Panc1 (cell line): ENCODE measurements around the gene CALM3. TPM values are rescaled to one million over a fixed set of nuclear protein-coding genes. Genes with fewer than 3 reads are reported as not detected.

ENCODE experiments used
- ATAC-seq: fragments of 200-7000 bp; cut with Tn5 transposase; 2 replicates; pipeline ENCODE4 v1.9.1; 2020; ENCODE audit warnings: mild to moderate bottlenecking, moderate library complexity
- BruUV-seq: library from RNA; stranded (reverse); fragments of 400-500 nt; replicated peaks from 2 replicates; lab custom pipeline; 2021; lab: Mats Ljungman, UMichigan
- CTCF ChIA-PET: fragments of 300-600 bp; sonication (Branson Sonifier 250); formaldehyde crosslinking; loops from one replicate; lab custom pipeline; 2022; ENCODE audit warnings: antibody characterized with exemption; lab: Charles Lee
- POLR2A ChIA-PET: fragments of 300-600 bp; sonication (Branson Sonifier 250); formaldehyde crosslinking; loops from one replicate; lab custom pipeline; 2022; ENCODE audit warnings: antibody characterized with exemption; lab: Charles Lee
- DNase-seq: peaks from one replicate; pipeline ENCODE4 v3.0.0-alpha.2; 2010; ENCODE audit warnings: low read depth, low spot score
- H3K27ac ChIP-seq: 2 replicates; pipeline ENCODE4 v1.5.1; 2011; ENCODE audit warnings: mild to moderate bottlenecking, low read length, inconsistent platforms
- H3K27me3 ChIP-seq: fragments of 200-500 bp; sonication (Bioruptor generic); 2 replicates; pipeline ENCODE4 v1.6.0; 2014; ENCODE audit warnings: low read length, inconsistent platforms; ENCODE audit not compliant: control insufficient read depth, insufficient read depth
- H3K36me3 ChIP-seq: fragments of 200-500 bp; sonication (Bioruptor generic); 2 replicates; pipeline ENCODE4 v1.5.1; 2014; ENCODE audit warnings: inconsistent platforms, mild to moderate bottlenecking, low read length, moderate library complexity; ENCODE audit not compliant: control insufficient read depth, insufficient read depth
- H3K4me1 ChIP-seq: 2 replicates; pipeline ENCODE4 v1.5.1; 2011; ENCODE audit warnings: inconsistent platforms, mild to moderate bottlenecking, low read length, moderate library complexity; ENCODE audit not compliant: control insufficient read depth, insufficient read depth
- H3K4me3 ChIP-seq, 2 experiments: 2 replicates each; pipeline ENCODE4 v1.5.1; 2011 to 2012; ENCODE audit warnings: low read depth in 2 of 2, low read length in 2 of 2, mild to moderate bottlenecking in 2 of 2, inconsistent platforms in 1 of 2, moderate library complexity in 1 of 2
- H3K9me3 ChIP-seq: fragments of 200-500 bp; sonication (Bioruptor generic); 2 replicates; pipeline ENCODE4 v1.5.1; 2014; ENCODE audit warnings: low read depth, mild to moderate bottlenecking, inconsistent platforms, low read length, moderate library complexity; ENCODE audit not compliant: control insufficient read depth, insufficient read depth
- CTCF ChIP-seq: fragments of 450-650 bp; IDR thresholded peaks from 2 replicates; pipeline ENCODE4 v1.5.1; 2017; ENCODE audit warnings: mild to moderate bottlenecking
- POLR2AphosphoS5 ChIP-seq: IDR thresholded peaks from 2 replicates; pipeline ENCODE4 v1.6.1; 2012; ENCODE audit warnings: mild to moderate bottlenecking, low read depth, low read length, moderate library complexity
- REST ChIP-seq, 2 experiments: IDR thresholded peaks; 2 replicates each; pipeline ENCODE4 v1.6.1; 2011 to 2012; ENCODE audit warnings: low read depth in 2 of 2, control low read depth in 1 of 2, low read length in 1 of 2, mild to moderate bottlenecking in 1 of 2, moderate library complexity in 1 of 2; ENCODE audit not compliant: insufficient read depth in 1 of 2
- SIN3A ChIP-seq: IDR thresholded peaks from 2 replicates; pipeline ENCODE4 v1.6.1; 2012; ENCODE audit warnings: low read depth, mild to moderate bottlenecking, low read length, moderate library complexity, borderline replicate concordance; ENCODE audit not compliant: insufficient read depth
- TCF7L2 ChIP-seq: IDR thresholded peaks from 2 replicates; pipeline ENCODE4 v1.6.1; 2011; ENCODE audit warnings: mild to moderate bottlenecking, low read depth, low read length, inconsistent platforms
- in situ Hi-C: cut with HindIII; loops from 2 replicates; pipeline ENCODE4 v1.10.0; 2016; ENCODE audit warnings: low sequenced_read_pairs, low pct_unique_long_range_greater_than_20kb
- intact Hi-C: fragments of 100-400 bp; cut with micrococcal nuclease; formaldehyde crosslinking; loops from one replicate; pipeline ENCODE4 v1.10.0; 2022; ENCODE audit not compliant: unreplicated experiment
- total RNA-seq: library from RNA; stranded (reverse); gene quantifications from one replicate; pipeline ENCODE4 v1.2.1, GENCODE V29; 2021; ENCODE audit not compliant: unreplicated experiment

The CALM3 gene
- total RNA-seq, 1 experiment from 2014 or later: 212 TPM

- ChIA-PET CTCF (interaction anchor here (0.6 kb wide), 1 partner anchor 12 kb away, joined by 5 read pairs; no protein-coding TSS in a partner anchor), POLR2A (no interaction called here)
- no peak for ATAC-seq
- TF ChIP-seq POLR2AphosphoS5 (no peak), CTCF (no peak), REST (IDR thresholded peaks at IDR 0.05; ENCODE audit: insufficient read depth in 1 of 2, low read depth in 2 of 2, low read length in 1 of 2) (no peak), SIN3A (no peak), TCF7L2 (no peak)
- Histone ChIP-seq H3K36me3 (no peaks in the 10 kb centered on the region), H3K27ac (no peak overlapping the region), H3K4me1 (no peaks in the 10 kb centered on the region; the same call in 1 of the 2 replicates), H3K9me3 (no peaks in the 10 kb centered on the region), H3K4me3 (peak overlapping the region; percentile 26 to 34), H3K27me3 (no peaks in the 10 kb centered on the region)
- in situ Hi-C loops: no loop called here
- BruUV-seq: no TSS peak
- intact Hi-C loops: no loop called here
- DNase-seq: no peak
Observed at GRCh38 chr19:46634656-46635218, 33.6 kb downstream of the CALM3 start.

GRCh38 chr19:46635920-46636761, 35.0 kb downstream of the CALM3 start, which contains the start of gene GNG8:
GNG8 (minus strand) TSS chr19:46636202; CDS start chr19:46634682, 1,520 bp downstream.
- Histone ChIP-seq H3K4me3 (peak within 1 kb of the TSS in 1 of 2 experiments; percentile 26; a peak in 1 of 4 replicates), H3K9me3 (no peaks in the 10 kb centered on the region), H3K36me3 (no peaks in the 10 kb centered on the region), H3K27ac (no peak within 1 kb of the TSS), H3K4me1 (no peaks in the 10 kb centered on the region; the same call in 1 of the 2 replicates), H3K27me3 (no peaks in the 10 kb centered on the region)
- ChIA-PET CTCF (interaction anchor here (1.0 kb wide), 1 partner anchor 22 kb away, joined by 3 read pairs; no protein-coding TSS in a partner anchor), POLR2A (no interaction called here)
- ATAC-seq (no peak), DNase-seq (no peak)
- intact Hi-C loops (no loop called here), in situ Hi-C loops (no loop called here)
- TF ChIP-seq SIN3A (no peak), REST (IDR thresholded peaks at IDR 0.05; ENCODE audit: insufficient read depth in 1 of 2, low read depth in 2 of 2, low read length in 1 of 2) (no peak), POLR2AphosphoS5 (no peak), CTCF (no peak), TCF7L2 (no peak)
- BruUV-seq: no TSS peak
